HCT116 (cell line): Measurements from ENCODE around the gene M6PR.

Source experiments
- EGR1 ChIP-seq: IDR thresholded peaks from 2 replicates; pipeline ENCODE4 v1.6.1; 2012; ENCODE audit warnings: low read depth
- EZH2 ChIP-seq: fragments of 200-600 bp; sonication (generic); IDR thresholded peaks from 2 replicates; pipeline ENCODE4 v1.6.1; 2017; ENCODE audit warnings: antibody characterized with exemption, mixed run types
- EZH2phosphoT487 ChIP-seq: fragments of 200-600 bp; IDR thresholded peaks from 2 replicates; pipeline ENCODE4 v1.6.1; 2018; ENCODE audit warnings: antibody characterized with exemption, borderline replicate concordance
- JUND ChIP-seq: IDR thresholded peaks from 2 replicates; pipeline ENCODE4 v1.6.1; 2012
- POLR2A ChIP-seq: IDR thresholded peaks from 2 replicates; pipeline ENCODE4 v1.7.0; 2011; ENCODE audit warnings: borderline replicate concordance; ENCODE audit not compliant: insufficient read depth, insufficient read length; ENCODE audit errors: extremely low read depth
- POLR2AphosphoS5 ChIP-seq: IDR thresholded peaks from 2 replicates; pipeline ENCODE4 v1.6.1; 2011; ENCODE audit warnings: mild to moderate bottlenecking, low read depth, low read length, moderate library complexity
- RAD21 ChIP-seq: IDR thresholded peaks from 2 replicates; pipeline ENCODE4 v1.6.1; 2012; ENCODE audit warnings: low read depth, mild to moderate bottlenecking
- SIN3A ChIP-seq: IDR thresholded peaks from 2 replicates; pipeline ENCODE4 v1.6.1; 2012; ENCODE audit warnings: low read depth
- SP1 ChIP-seq: IDR thresholded peaks from 2 replicates; pipeline ENCODE4 v1.6.1; 2012; ENCODE audit warnings: low read depth
- SRF ChIP-seq: IDR thresholded peaks from 2 replicates; pipeline ENCODE4 v1.6.1; 2012; ENCODE audit warnings: low read depth
- TCF7L2 ChIP-seq: IDR thresholded peaks from 2 replicates; pipeline ENCODE4 v1.7.0; 2011; ENCODE audit warnings: borderline replicate concordance, inconsistent platforms; ENCODE audit not compliant: insufficient read depth, insufficient read length; ENCODE audit errors: extremely low read depth
- TF ChIP-seq, protein P1 (sequence below), 3 experiments: fragments of 200-600 bp in 1 of 3; sonication (generic) in 1 of 3; IDR thresholded peaks in 2 of 3; conservative IDR thresholded peaks in 1 of 3; 2 replicates each; pipeline ENCODE4 v1.5.1; 2012 to 2017; ENCODE audit warnings: low read depth in 2 of 3, low read length in 2 of 3, antibody characterized with exemption in 1 of 3, borderline replicate concordance in 1 of 3, control low read depth in 1 of 3, mild to moderate bottlenecking in 1 of 3, mixed read lengths in 1 of 3, mixed run types in 1 of 3, moderate library complexity in 1 of 3; ENCODE audit not compliant: insufficient read depth in 1 of 3
- TF ChIP-seq, protein P2 (sequence below): IDR thresholded peaks from 2 replicates; pipeline ENCODE4 v1.6.1; 2011; ENCODE audit warnings: mild to moderate bottlenecking, low read length, moderate library complexity; ENCODE audit not compliant: insufficient replicate concordance; ENCODE audit errors: extremely low read depth

DNA sequence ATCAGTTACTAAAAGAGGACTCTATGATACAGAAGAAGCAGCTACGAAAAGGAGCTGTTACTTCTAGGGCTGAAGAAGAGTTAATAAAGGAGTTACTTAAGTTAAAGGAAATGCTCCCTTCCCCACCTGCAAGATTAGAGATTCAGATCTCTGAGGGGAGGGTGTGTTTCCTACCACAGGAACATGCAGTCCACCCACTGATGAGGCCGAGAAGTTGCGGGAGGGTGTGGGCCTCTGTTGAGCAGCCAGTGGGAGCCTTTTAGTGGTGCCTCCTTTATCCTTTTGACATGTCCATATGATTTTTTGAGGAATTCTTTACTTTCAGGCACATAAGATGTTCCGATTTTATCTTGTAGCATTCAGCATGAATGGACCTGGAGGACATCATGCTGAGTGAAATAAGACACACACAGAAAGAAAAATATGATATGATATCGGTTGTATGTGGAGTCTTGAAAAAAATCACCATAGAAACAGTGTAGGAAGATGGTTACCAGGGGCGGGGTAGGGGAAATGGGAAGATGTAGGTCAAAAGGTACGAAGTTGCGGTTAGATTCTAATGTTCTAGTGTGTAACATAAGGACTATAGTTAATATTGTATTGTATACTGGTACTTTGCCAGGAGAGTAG is 4.4 kb upstream of the M6PR start:
- TF ChIP-seq, protein P1, sequence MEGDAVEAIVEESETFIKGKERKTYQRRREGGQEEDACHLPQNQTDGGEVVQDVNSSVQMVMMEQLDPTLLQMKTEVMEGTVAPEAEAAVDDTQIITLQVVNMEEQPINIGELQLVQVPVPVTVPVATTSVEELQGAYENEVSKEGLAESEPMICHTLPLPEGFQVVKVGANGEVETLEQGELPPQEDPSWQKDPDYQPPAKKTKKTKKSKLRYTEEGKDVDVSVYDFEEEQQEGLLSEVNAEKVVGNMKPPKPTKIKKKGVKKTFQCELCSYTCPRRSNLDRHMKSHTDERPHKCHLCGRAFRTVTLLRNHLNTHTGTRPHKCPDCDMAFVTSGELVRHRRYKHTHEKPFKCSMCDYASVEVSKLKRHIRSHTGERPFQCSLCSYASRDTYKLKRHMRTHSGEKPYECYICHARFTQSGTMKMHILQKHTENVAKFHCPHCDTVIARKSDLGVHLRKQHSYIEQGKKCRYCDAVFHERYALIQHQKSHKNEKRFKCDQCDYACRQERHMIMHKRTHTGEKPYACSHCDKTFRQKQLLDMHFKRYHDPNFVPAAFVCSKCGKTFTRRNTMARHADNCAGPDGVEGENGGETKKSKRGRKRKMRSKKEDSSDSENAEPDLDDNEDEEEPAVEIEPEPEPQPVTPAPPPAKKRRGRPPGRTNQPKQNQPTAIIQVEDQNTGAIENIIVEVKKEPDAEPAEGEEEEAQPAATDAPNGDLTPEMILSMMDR (IDR thresholded peaks at IDR 0.05 in 2 of 3, conservative IDR thresholded peaks at IDR 0.05 in 1 of 3; ENCODE audit: borderline replicate concordance in 1 of 3, insufficient read depth in 1 of 3, low read depth in 2 of 3, low read length in 2 of 3), result no peak
- TF ChIP-seq POLR2A (no peak), JUND (no peak), POLR2AphosphoS5 (no peak), SP1 (no peak), EZH2phosphoT487 (no peak), EGR1 (no peak), SIN3A (no peak), RAD21 (no peak), EZH2 (no peak), SRF (no peak), TCF7L2 (no peak)
- TF ChIP-seq, protein P2, sequence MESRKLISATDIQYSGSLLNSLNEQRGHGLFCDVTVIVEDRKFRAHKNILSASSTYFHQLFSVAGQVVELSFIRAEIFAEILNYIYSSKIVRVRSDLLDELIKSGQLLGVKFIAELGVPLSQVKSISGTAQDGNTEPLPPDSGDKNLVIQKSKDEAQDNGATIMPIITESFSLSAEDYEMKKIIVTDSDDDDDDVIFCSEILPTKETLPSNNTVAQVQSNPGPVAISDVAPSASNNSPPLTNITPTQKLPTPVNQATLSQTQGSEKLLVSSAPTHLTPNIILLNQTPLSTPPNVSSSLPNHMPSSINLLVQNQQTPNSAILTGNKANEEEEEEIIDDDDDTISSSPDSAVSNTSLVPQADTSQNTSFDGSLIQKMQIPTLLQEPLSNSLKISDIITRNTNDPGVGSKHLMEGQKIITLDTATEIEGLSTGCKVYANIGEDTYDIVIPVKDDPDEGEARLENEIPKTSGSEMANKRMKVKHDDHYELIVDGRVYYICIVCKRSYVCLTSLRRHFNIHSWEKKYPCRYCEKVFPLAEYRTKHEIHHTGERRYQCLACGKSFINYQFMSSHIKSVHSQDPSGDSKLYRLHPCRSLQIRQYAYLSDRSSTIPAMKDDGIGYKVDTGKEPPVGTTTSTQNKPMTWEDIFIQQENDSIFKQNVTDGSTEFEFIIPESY, result no peak
